Measurements from ENCODE around the gene SMYD2. TPM values are rescaled to one million over a fixed set of nuclear protein-coding genes. Genes with fewer than 3 reads are reported as not detected.

SMYD2 gene
- total and polyA plus RNA-seq, 2 of the 8 experiments (the other 6 are each of a cell fraction or from before 2014, with no cell fraction given) = 3.0 to 5.2 TPM

GRCh38 chr1:214314178-214314843 is 33.4 kb downstream of the SMYD2 start (continued):
- TF ChIP-seq SRF (IDR thresholded peaks at IDR 0.05; ENCODE audit: low read depth, low read length) = no peak
- no peak for TF ChIP-seq POLR2A (IDR thresholded peaks at IDR 0.05; ENCODE audit: control extremely low read depth in 1 of 2, low read depth in 2 of 2, low read length in 2 of 2)
- no peak for TF ChIP-seq SIRT6 (IDR thresholded peaks at IDR 0.05; ENCODE audit: low read length)
- TF ChIP-seq TBP (IDR thresholded peaks at IDR 0.05; ENCODE audit: low read depth, low read length) = no peak
- TF ChIP-seq JUND (IDR thresholded peaks at IDR 0.05; ENCODE audit: low read length) = no peak
- TF ChIP-seq CREB1 (IDR thresholded peaks at IDR 0.05) = no peak
- TF ChIP-seq EZH2 (IDR thresholded peaks at IDR 0.05; ENCODE audit: low read depth, low read length, severe bottlenecking) = no peak
- no peak for TF ChIP-seq ASH2L (IDR thresholded peaks at IDR 0.05; ENCODE audit: low read length)

Data from H1 (cell line).